SIG-M5 (cell line): ENCODE data around the gene LIN7C.
"Not testable (repeated sequence)": the region's sequence is repeated elsewhere in the genome, so short reads cannot be mapped to it uniquely, and the experiment has no call there.

Source experiments
- DNase-seq: peaks from one replicate; lab custom pipeline; 2025; lab: John Stamatoyannopoulos, UW

The LIN7C gene

GRCh38 chr11:27470826-27471588 lies 35.6 kb downstream of the LIN7C start:
- no peak for DNase-seq

GRCh38 chr11:27470166-27470565 lies 36.4 kb downstream of the LIN7C start:
- no peak for DNase-seq

GRCh38 chr11:27468995-27469695 lies 37.4 kb downstream of the LIN7C start:
- DNase-seq = no peak

- no peak for DNase-seq
Measured at GRCh38 chr11:27468209-27468994, 38.2 kb downstream of the LIN7C start.

GRCh38 chr11:27467181-27467913 lies 39.2 kb downstream of the LIN7C start:
- no peak for DNase-seq

GRCh38 chr11:27466363-27466762 lies 40.2 kb downstream of the LIN7C start:
- DNase-seq = no peak

GRCh38 chr11:27465629-27466028 lies 40.9 kb downstream of the LIN7C start:
- no peak for DNase-seq

GRCh38 chr11:27464909-27465308 lies 41.7 kb downstream of the LIN7C start:
- no peak for DNase-seq

- no peak for DNase-seq
Measured at GRCh38 chr11:27464289-27464696, 42.3 kb downstream of the LIN7C start.

- no peak for DNase-seq
Measured at GRCh38 chr11:27462543-27462942, 44.0 kb downstream of the LIN7C start.

- DNase-seq = no peak
Measured at GRCh38 chr11:27460158-27460978, 46.2 kb downstream of the LIN7C start.

GRCh38 chr11:27459191-27459590 lies 47.4 kb downstream of the LIN7C start:
- DNase-seq = no peak

- DNase-seq = no peak
Measured at GRCh38 chr11:27458182-27458581, 48.4 kb downstream of the LIN7C start.

- no peak for DNase-seq
Measured at GRCh38 chr11:27456795-27457329, 49.7 kb downstream of the LIN7C start.

GRCh38 chr11:27456140-27456794 lies 50.3 kb downstream of the LIN7C start:
- no peak for DNase-seq

- no peak for DNase-seq
Measured at GRCh38 chr11:27455667-27456066, 50.9 kb downstream of the LIN7C start.

GRCh38 chr11:27453701-27454100 lies 52.9 kb downstream of the LIN7C start:
- DNase-seq = no peak

GRCh38 chr11:27452147-27452546 lies 54.4 kb downstream of the LIN7C start:
- DNase-seq = no peak

GRCh38 chr11:27451244-27451965 lies 55.2 kb downstream of the LIN7C start:
- no peak for DNase-seq

- DNase-seq = not testable (repeated sequence)
Measured at GRCh38 chr11:27448184-27448540, 58.4 kb downstream of the LIN7C start.
